SK-N-MC (cell line): ENCODE data around the gene AMIGO2.

Source experiments
- DNase-seq: peaks from one replicate; pipeline ENCODE4 v3.0.0-alpha.2; 2011; ENCODE audit warnings: low read depth, low spot score
- H3K27ac ChIP-seq: fragments of 200-600 bp; sonication (generic); 2 replicates; pipeline ENCODE4 v1.5.1; 2016; ENCODE audit warnings: mixed run types
- H3K36me3 ChIP-seq: fragments of 200-600 bp; sonication (generic); 2 replicates; pipeline ENCODE4 v1.6.1; 2017; ENCODE audit warnings: antibody characterized with exemption, low read length, mixed read lengths; ENCODE audit not compliant: insufficient read depth
- H3K4me3 ChIP-seq: fragments of 200-600 bp; sonication (generic); 2 replicates; pipeline ENCODE4 v1.5.1; 2016
- H3K9ac ChIP-seq: fragments of 200-600 bp; sonication (generic); 2 replicates; pipeline ENCODE4 v1.8.0; 2017; ENCODE audit warnings: mixed run types, mixed read lengths; ENCODE audit not compliant: insufficient read length
- H3K9me3 ChIP-seq: fragments of 200-600 bp; sonication (generic); 2 replicates; pipeline ENCODE4 v1.6.1; 2017; ENCODE audit warnings: low read depth, mild to moderate bottlenecking, antibody characterized with exemption, low read length, moderate library complexity, mixed read lengths
- EZH2 ChIP-seq: fragments of 200-600 bp; sonication (generic); IDR thresholded peaks from one replicate; pipeline ENCODE4 v1.6.1; 2017; ENCODE audit warnings: antibody characterized with exemption
- FOXP2 ChIP-seq: optimal IDR thresholded peaks from 2 replicates; pipeline ENCODE3; 2011; ENCODE audit warnings: mild to moderate bottlenecking, moderate library complexity; ENCODE audit not compliant: insufficient read depth; ENCODE audit errors: extremely low read length, control extremely low read depth
- POLR2AphosphoS5 ChIP-seq: IDR thresholded peaks from 2 replicates; pipeline ENCODE4 v1.6.1; 2012; ENCODE audit warnings: mild to moderate bottlenecking, low read depth, low read length, borderline replicate concordance

Gene AMIGO2

GRCh38 chr12:47091009-47091408 is 11.2 kb upstream of the AMIGO2 start:
- Histone ChIP-seq H3K27ac (no peak overlapping the region), H3K9me3 (no peaks in the 10 kb centered on the region), H3K9ac (no peak overlapping the region), H3K4me3 (no peak overlapping the region), H3K36me3 (no peaks in the 10 kb centered on the region)
- no peak for TF ChIP-seq POLR2AphosphoS5
- no peak for TF ChIP-seq FOXP2
- no peak for TF ChIP-seq EZH2
- DNase-seq, result no peak

- no peaks in the 10 kb centered on the region for H3K36me3 ChIP-seq
- H3K9me3 ChIP-seq, result no peaks in the 10 kb centered on the region
- TF ChIP-seq FOXP2 (no peak), EZH2 (no peak), POLR2AphosphoS5 (no peak)
- DNase-seq, result no peak
- no peak overlapping the region for H3K27ac ChIP-seq
- no peak overlapping the region for H3K9ac ChIP-seq
- no peak overlapping the region for H3K4me3 ChIP-seq
Observed at GRCh38 chr12:47088021-47088944, 8.5 kb upstream of the AMIGO2 start.

GRCh38 chr12:47087088-47087688 is 7.4 kb upstream of the AMIGO2 start:
- Histone ChIP-seq H3K9me3 (no peaks in the 10 kb centered on the region), H3K4me3 (no peak overlapping the region), H3K36me3 (no peaks in the 10 kb centered on the region), H3K9ac (no peak overlapping the region), H3K27ac (no peak overlapping the region)
- DNase-seq, result no peak
- TF ChIP-seq EZH2 (no peak), POLR2AphosphoS5 (no peak), FOXP2 (no peak)

- no peak overlapping the region for H3K27ac ChIP-seq
- H3K4me3 ChIP-seq, result no peak overlapping the region
- H3K36me3 ChIP-seq, result no peaks in the 10 kb centered on the region
- no peaks in the 10 kb centered on the region for H3K9me3 ChIP-seq
- peak overlapping the region; percentile 7 for H3K9ac ChIP-seq
- TF ChIP-seq EZH2 (no peak), POLR2AphosphoS5 (no peak), FOXP2 (no peak)
- no peak for DNase-seq
Observed at GRCh38 chr12:47085815-47086252, 6.1 kb upstream of the AMIGO2 start.

GRCh38 chr12:47084172-47084571 is 4.4 kb upstream of the AMIGO2 start:
- TF ChIP-seq EZH2 (no peak), FOXP2 (no peak), POLR2AphosphoS5 (no peak)
- Histone ChIP-seq H3K27ac (no peak overlapping the region), H3K4me3 (no peak overlapping the region), H3K36me3 (no peaks in the 10 kb centered on the region), H3K9me3 (no peaks in the 10 kb centered on the region), H3K9ac (no peak overlapping the region)
- no peak for DNase-seq

- Histone ChIP-seq H3K4me3 (0 out of 2 replicates have a peak overlapping the region, but pooled peaks have one; percentile 2), H3K9me3 (no peaks in the 10 kb centered on the region), H3K36me3 (no peaks in the 10 kb centered on the region), H3K9ac (no peak overlapping the region), H3K27ac (no peak overlapping the region)
- TF ChIP-seq FOXP2, result no peak
- TF ChIP-seq POLR2AphosphoS5, result no peak
- TF ChIP-seq EZH2, result no peak
- no peak for DNase-seq
Observed at GRCh38 chr12:47082796-47083621, 3.2 kb upstream of the AMIGO2 start.

GRCh38 chr12:47082283-47082682 is 2.5 kb upstream of the AMIGO2 start:
- H3K9ac ChIP-seq, result no peak overlapping the region
- no peak overlapping the region for H3K4me3 ChIP-seq
- TF ChIP-seq FOXP2 (no peak), EZH2 (no peak)
- H3K9me3 ChIP-seq, result no peaks in the 10 kb centered on the region
- H3K36me3 ChIP-seq, result no peaks in the 10 kb centered on the region
- H3K27ac ChIP-seq, result no peak overlapping the region
- no peak for DNase-seq
